Mesenteric fat pad (tissue), 1 donor: Measurements from ENCODE around the gene PAFAH1B1. TPM values are rescaled to one million over a fixed set of nuclear protein-coding genes. Genes with fewer than 3 reads are reported as not detected.
"Not testable (repeated sequence)": the region's sequence is repeated elsewhere in the genome, so short reads cannot be mapped to it uniquely, and the experiment has no call there.

Experiments used
- DNase-seq: peaks from one replicate; pipeline ENCODE4 v3.0.0-alpha.2; 2020; ENCODE audit warnings: low spot score
- total RNA-seq: library from RNA; stranded (reverse); fragmentation: NEBNext Ultra II Directional; extraction: Animal tissue kit (Norgen Biotek cat#: 25700); gene quantifications from one replicate; pipeline ENCODE4 v1.2.1, GENCODE V29; 2021
- donor health status: DM: yes; HTN: yes; CAD: no.

The PAFAH1B1 gene
- total RNA-seq, 1 donor from 2014 or later: 140 TPM

DNA sequence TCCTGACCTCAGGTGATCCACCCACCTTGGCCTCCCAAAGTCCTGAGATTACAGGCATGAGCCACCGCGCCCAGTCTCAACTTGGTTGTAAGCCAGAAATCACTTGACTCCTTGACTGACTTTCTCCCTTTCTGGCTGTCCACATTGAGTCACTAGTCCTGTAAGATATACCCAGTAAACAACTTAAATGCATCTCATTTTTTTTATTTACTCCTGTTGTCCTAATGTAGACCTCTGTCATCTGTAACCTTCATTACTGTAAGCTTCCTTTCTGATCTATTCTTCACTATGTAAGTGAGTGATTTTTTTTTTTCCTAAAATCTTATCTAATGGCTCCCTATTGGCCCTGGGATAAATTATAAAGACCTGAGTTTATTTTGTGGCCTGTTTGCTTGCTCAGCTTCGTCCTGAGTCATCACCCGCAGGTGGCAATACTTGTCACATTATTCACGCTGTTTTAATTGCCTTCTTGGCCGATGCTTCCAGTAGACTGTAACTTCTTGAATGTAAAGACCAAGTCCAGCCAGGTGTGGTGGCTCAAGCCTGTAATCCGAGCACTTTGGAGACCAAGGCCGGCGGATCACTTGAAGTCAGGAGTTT is 41.0 kb downstream of the PAFAH1B1 start:
- no peak for DNase-seq

DNA sequence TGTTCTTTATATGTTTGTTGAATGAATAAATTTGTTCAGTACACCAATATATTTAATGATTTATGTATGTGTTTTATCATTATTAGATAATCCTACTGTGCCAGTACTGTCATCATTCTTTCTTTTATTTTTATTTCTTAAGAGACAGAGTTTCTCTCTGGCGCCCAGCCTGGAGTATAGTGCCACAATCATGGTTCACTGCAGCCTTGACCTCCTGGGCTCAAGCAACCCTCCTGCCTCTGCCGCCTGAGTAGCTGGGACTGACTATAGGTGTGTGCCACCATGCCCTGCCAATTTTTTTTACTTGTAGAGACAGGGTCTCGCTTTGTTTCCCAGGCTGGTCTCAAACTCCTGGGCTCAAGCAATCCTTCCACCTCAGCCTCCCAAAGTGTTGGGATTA is 41.8 kb downstream of the PAFAH1B1 start:
- DNase-seq: no peak

DNA sequence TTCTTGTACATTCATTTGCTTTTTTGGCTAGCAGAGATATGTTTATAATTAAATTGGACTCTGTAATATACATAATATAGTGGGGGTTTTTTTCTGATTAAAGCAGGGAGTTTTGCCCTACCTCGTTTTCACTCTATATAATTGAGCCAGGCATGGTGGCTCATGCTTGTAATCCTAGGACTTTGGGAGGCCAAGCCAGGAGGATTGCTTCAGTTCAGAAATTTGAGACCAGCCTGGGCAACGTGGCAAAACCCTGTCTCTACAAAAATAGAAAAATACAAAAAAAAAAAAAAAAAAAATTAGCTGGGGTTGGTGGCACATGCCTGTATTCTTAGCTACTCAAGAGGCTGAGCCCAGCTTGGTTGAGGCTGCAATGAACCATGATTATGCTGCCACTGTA is 42.2 kb downstream of the PAFAH1B1 start:
- DNase-seq: no peak

DNA sequence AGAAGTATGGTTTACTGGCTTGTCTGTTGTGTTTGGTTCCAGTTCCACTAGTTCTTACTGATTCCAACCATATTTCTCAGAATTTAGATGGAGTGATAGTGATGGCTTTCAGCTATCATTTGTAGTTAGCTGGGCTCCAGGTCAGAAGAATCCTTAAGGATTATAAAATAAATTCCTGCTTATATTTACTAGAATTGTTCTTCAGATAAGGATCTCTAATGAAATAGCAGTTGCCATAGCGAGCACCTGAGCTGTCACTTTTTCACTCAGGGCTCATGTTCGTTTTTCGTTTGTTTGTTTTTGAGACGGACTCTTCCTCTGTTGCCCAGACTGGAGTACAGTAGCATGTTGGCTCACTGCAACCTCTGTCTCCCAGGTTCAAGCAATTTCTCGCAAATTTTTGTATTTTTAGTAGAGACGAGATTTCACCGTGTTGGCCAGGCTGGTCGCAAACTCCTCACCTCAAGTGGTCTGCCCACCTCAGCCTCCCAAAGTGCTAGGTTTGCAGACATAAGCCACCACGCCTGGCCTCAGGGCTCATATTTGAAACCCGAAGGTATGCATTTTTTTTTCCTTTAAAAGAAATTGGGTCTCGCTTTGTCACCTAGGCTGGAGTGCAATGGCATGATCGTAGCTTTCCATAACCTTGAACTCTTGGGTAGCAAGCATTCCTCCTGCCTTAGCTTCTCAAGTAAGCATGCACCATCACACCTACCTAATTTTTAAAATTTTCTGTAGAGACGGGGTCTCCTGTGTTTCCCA is 42.9 kb downstream of the PAFAH1B1 start:
- no peak for DNase-seq

DNA sequence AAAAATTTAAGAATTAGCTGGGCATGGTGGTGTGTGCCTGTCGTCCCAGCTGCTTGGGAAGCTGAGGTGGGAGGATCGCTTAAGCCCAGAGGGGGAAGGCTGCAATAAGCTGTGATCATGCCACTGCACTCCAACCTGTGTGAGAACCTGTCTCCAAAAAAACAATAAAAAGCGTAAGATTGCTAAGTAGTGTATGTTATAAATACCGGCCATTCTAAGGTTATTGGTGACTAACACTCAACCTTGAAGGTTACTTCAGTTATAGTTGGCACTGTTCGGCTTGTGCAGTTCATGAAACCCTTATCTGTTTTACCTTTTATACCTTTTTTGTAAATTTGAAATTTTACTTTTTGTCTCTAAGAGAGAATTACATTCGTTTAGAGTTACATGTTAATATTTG is 44.0 kb downstream of the PAFAH1B1 start:
- DNase-seq: no peak

DNA sequence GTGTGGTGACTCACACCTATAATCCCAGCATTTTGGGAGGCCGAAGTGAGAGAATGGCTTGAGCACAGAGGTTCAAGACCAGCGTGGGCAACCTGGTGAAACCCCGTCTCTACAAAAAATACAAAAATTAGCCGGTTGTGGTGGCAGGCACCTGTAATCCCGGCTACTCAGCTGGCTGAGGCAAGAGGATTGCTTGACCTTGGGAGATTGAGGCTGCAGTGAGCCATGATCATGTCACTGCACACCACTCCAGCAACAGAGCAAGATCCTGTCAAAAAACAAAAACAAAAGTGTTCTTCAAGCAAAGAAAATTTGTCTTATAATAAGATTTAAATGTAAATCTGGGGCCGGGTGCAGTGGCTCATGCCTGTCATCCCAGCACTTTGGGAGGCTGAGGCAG is 51.5 kb downstream of the PAFAH1B1 start:
- DNase-seq: no peak

DNA sequence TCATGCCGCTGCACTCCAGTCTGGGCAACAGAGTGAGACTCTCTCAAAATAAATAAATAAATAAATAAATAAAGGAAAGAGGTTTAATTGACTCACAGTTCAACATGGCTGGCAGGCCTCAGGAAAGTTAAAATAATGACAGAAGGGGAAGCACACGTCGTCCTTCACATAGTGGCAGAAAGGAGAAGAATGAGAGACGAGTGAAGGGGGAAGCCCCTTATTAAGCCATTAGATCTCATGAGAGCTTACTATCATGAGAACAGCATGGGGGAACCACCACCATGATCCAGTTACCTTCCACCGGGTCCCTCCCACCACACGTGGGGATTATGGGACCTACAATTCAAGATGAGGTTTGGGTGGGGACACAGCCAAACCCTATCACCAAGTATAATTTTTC is 54.5 kb downstream of the PAFAH1B1 start:
- no peak for DNase-seq

DNA sequence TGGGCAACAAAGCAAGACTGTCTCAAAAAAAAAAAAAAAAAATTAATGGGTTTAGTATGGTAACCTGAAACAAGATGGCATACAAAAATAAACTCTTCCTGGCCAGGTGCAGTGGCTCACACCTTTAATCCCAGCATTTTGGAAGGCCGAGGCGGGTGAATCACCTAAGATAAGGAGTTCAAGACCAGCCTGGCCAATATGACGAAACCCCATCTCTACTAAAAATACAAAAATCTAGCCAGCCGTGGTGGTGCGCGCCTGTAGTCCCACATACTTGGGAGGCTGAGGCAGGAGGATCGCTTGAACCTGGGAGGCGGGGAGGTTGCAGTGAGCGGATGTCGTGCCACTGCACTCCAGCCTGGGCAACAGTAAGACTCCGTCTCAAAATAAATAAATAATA is 55.7 kb downstream of the PAFAH1B1 start:
- DNase-seq: no peak

DNA sequence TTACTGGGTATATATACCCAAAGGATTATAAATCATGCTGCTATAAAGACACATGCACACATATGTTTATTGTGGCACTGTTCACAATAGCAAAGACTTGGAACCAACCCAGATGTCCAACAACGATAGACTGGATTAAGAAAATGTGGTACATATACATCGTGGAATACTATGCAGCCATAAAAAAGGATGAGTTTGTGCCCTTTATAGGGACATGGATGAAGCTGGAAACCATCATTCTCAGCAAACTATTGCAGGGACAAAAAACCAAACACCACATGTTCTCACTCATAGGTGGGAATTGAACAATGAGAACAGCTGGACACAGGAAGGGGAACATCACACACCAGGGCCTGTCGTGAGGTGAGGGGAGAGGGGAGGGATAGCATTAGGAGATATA is 59.5 kb downstream of the PAFAH1B1 start:
- not testable (repeated sequence) for DNase-seq

DNA sequence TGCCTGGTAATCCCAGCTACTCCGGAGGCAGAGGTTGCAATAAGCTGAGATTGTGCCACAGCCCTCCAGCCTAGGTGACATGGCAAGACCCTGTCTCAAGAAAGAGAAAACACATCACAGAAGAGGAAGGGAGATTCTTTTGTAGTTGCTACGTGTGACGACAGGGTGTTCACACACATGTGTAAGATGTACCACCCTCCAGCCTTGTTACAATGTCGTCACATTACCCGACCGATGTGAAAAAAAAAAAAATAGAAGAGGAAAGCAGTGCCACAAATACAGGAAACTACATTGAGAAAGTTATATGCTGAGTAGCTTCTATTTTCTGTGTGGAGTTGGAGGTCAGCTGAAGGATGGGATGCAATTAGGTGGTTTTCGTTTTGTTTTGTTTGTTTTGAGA is 62.1 kb downstream of the PAFAH1B1 start:
- DNase-seq: no peak

DNA sequence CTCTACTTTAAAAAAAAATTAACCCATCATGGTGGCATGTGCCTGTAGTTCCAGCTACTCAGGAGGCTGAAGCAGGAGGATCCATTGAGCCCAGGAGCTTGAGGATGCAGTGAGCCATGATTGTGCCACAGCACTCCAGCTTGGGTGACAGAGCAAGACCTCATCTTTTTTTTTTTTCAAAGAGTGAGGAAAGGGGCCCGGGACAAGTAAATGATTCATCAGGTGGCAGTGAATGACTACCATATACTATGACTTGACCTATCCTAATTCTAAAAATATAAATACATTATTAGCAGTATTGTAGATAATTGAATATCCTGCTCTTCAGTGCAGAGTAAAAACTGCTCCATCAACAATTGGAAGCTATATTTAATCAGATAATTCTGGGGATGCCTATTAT is 62.8 kb downstream of the PAFAH1B1 start:
- DNase-seq: no peak

DNA sequence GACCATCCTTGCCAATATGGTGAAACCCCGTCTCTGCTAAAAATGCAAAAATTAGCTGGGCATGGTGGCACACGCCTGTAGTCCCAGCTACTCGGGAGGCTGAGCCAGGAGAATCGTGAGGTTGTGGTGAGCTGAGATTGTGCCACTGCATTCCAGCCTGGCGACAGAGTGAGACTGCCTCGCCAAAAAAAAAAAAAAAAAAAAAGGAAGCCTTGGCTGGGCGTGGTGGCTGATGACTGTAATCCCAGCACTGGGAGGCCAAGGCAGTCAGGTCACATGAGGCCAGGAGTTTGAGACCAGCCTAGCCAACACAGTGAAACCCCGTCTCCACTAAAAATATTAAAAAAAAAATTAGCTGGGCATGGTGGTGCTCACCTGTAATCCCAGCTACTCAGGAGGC is 65.9 kb downstream of the PAFAH1B1 start:
- DNase-seq: not testable (repeated sequence)

DNA sequence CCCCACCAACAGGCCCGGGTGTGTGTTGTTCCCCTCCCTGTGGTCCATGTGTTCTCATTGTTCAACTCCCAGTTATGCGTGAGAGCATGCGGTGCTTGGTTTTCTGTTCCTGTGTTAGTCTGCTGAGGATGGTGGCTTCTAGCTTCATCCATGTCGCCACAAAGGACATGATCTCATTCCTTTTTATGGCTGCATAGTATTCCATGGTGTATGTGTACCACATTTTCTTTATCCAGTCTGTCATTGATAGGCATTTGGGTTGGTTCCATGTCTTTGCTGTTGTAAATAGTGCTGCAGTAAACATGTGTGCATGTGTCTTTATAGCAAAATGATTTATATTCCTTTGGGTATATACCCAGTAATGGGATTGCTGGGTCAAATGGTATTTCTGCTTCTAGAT is 67.0 kb downstream of the PAFAH1B1 start:
- not testable (repeated sequence) for DNase-seq

DNA sequence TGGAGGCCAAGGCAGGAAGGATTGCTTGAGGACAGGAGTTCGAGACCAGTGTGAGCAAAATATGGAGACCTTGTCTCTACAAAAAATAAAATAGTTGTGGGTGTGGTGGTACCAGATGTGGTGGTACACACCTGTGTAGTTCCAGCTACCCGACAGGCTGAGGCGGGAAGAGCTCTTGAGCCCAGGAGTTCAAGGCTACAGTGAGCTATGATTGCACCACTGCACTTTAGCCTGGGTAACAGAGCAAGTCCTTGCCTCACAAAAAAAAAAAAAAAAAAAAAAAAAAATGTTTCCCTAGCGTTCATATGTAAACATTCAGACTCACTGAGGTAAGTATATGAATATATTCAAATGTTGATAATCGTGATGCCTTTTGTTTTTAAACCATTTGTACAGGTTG is 78.6 kb downstream of the PAFAH1B1 start:
- no peak for DNase-seq

DNA sequence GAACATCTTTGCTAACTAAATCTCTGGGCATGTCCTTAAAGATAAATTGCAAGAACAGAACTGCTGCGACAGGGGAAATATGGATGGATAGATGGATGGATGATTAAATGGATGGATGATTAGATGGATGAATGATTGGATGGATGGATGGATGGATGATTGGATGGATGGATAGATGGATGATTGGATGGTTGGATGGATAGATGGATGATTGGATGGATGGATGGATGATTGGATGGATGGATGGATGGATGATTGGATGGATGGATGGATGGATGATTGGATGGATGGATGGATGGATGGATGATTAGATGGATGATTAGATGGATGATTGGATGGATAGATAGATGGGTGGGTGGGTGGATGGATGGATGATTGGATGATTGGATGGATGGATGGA is 85.8 kb downstream of the PAFAH1B1 start:
- not testable (repeated sequence) for DNase-seq

DNA sequence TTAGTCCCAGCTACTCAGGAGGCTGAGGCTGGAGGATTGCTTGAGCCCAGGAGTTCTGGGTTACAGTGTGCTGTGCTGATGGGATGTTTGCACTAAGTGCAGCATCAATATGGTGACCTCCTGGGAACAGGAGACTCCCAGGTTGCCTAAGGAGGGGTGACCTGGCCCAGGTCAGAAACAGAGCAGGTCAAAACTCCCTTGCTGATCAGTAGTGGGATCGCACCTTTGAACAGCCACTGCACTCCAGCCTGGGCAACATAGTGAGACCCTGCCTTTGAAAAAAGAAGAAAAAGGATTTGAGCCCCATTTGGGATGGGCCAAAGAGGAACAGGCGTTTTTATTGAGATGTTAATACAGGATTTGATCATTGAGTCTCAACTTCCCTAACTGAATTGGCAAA is 87.5 kb downstream of the PAFAH1B1 start:
- no peak for DNase-seq

DNA sequence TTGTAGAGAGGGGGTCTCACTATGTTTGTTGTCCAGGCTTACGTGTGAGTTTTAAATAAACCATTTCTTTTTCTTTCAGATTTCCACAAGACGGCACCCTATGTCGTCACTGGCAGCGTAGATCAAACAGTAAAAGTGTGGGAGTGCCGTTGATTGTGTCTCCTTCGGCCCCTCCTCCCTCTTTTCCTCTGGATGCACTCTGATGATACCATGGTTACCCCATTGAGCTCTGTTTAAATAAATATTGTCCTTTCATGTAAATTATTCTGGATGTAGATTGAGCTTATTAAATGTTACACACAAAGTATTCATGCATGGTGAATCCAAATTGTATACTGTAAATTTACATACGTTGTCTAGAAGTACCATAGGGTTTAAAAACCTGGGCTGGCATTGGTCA is 88.2 kb downstream of the PAFAH1B1 start:
- DNase-seq: no peak

DNA sequence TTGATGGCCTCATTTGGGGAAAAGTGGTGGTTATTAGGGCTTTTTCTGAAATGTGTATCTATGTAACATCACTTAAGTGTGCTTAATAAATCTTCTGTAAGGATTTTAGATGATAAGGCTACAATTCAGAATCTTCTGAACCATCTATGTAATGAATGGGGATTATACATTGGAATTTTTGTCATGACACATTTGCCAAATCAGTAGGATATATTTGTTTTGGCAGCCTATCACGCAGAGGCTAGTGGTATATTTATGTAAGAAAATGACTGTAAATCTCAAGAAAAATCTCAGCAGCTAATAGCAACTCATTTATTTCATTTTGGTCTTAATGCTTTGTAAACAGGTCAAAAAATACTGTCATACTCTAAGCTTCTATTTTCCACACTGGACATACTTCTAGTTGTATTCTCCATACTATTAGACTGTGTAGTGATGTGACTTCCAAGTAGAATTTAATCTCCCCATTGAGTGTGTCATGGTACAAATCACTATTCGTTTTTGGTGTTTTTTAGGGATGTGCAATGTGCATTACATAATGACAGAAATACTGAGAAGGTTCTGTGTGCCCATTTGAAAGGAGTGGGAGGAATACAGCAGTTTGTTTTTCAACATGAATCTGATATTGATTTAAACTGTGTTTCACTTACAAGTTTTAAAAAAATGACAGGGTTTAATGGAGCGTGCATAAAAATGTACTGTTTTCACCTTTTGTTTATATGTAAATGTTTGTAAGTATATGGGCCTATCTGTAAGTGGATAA is 88.9 kb downstream of the PAFAH1B1 start:
- no peak for DNase-seq

DNA sequence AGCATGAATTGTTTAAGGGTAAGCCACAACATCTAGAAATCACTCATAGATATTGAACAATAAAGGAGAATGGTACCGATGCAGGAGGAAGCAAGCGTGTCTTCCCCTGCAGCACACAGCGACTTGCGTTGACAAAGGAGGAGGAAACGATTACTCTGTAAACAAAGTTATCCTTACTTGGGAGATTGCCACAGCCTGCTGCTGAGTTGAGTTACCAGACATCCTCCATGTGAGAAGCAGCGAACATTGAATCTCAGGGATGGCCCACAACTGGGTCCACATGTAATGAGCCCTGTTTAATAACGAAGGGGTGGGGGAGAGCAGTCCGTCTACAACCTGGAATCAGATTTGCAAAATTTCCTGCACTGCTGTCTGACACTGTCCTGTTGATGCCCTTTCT is 90.5 kb downstream of the PAFAH1B1 start:
- DNase-seq: no peak

DNA sequence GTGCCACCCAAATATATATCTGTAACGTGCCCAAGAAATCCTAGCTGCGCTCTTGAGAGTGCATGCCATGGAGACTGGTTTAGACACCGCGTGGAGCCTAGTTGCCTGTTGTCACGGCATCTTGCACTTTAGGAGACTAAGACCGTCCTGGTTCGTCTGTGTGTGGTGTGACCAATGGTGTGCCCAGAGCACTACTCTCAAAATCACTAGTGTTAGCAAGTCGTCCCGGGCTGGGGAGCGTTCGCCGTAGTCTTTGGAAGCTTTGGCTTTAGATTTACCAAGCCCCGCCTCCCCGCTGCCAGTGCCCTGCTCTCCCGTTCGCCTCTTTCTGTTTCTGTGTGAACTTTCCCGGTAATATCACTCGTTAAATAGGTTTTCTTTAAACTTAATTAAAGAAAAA is 91.1 kb downstream of the PAFAH1B1 start:
- DNase-seq: no peak

DNA sequence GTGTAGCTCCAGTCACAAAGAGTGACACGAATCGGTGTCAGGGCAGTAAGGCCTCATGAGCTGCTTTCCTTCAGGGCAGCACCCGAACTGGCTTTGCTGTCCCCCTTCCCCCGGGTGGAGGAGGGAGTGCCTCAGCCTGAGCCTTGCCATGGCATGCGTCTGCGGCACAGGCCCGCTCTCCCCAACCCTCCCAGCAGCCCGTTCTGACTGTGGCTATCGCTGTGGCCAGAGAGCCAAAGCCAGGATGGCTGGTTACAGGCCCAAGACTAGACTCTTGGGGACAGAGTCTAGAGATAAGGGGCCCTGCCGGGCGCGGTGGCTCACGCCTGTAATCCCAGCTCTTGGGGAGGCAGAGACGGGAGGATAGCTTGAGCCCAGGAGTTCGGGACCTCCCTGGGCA is 92.2 kb downstream of the PAFAH1B1 start:
- DNase-seq: no peak

DNA sequence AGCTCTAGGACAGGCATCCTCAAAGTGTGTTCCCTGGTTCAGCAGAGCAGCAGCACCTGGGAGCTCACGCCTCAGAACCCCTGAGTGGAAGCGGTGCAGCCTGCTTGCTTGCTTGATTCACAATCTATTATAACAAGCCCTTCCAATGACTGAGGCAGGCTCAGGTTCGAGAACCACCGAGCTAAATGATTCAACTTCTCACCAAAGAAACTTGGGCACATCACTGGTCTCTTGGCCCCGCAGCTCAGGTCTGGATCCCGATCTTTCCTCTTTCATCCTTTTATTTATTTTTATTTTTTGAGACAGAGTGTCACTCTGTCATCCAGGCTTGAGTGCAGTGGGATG is 93.6 kb downstream of the PAFAH1B1 start:
- no peak for DNase-seq
